DND-41 (cell line): Measurements from ENCODE around the gene C2orf74.

Source experiments
- ATAC-seq: fragments of 200-7000 bp; cut with Tn5 transposase; 3 replicates; pipeline ENCODE4 v1.9.1; 2021; ENCODE audit warnings: low read depth; ENCODE audit not compliant: insufficient read depth
- DNase-seq: peaks from one replicate; pipeline ENCODE4 v3.0.0-alpha.2; 2020
- H2AFZ ChIP-seq: 2 replicates; pipeline ENCODE4 v1.6.0; 2012; ENCODE audit warnings: low read depth, low read length
- H3K27ac ChIP-seq: 2 replicates; pipeline ENCODE4 v1.5.1; 2012; ENCODE audit warnings: low read length, inconsistent platforms
- H3K27me3 ChIP-seq: fragments of 200-600 bp; sonication (generic); 2 replicates; pipeline ENCODE4 v1.6.0; 2012; ENCODE audit warnings: low read length, mild to moderate bottlenecking, inconsistent platforms; ENCODE audit not compliant: insufficient read depth, poor library complexity
- H3K36me3 ChIP-seq: 2 replicates; pipeline ENCODE4 v1.5.1; 2012; ENCODE audit warnings: low read length, inconsistent platforms; ENCODE audit not compliant: insufficient read depth
- H3K4me1 ChIP-seq: 2 replicates; pipeline ENCODE4 v1.5.1; 2012; ENCODE audit warnings: mild to moderate bottlenecking, low read length; ENCODE audit not compliant: insufficient read depth
- H3K4me2 ChIP-seq: 2 replicates; pipeline ENCODE4 v1.6.0; 2012; ENCODE audit warnings: mild to moderate bottlenecking, moderate library complexity, low read length, inconsistent platforms; ENCODE audit not compliant: insufficient read depth
- H3K4me3 ChIP-seq, 2 experiments: fragments of 200-600 bp in 1 of 2; shearing (Covaris generic) in 1 of 2; 2 replicates each; pipeline ENCODE4 v1.5.1; 2012 to 2016; ENCODE audit warnings: inconsistent platforms in 2 of 2, low read length in 2 of 2, mild to moderate bottlenecking in 2 of 2, low read depth in 1 of 2, moderate library complexity in 1 of 2
- H3K79me2 ChIP-seq: 2 replicates; pipeline ENCODE4 v1.6.0; 2012; ENCODE audit warnings: low read length, inconsistent platforms; ENCODE audit not compliant: insufficient read depth
- H3K9ac ChIP-seq: 2 replicates; pipeline ENCODE4 v1.6.0; 2012; ENCODE audit warnings: low read depth, mild to moderate bottlenecking, inconsistent platforms, low read length, moderate library complexity
- H3K9me3 ChIP-seq: 2 replicates; pipeline ENCODE4 v1.5.1; 2012; ENCODE audit warnings: low read length, moderate library complexity, mild to moderate bottlenecking, inconsistent platforms; ENCODE audit not compliant: insufficient read depth, severe bottlenecking
- H4K20me1 ChIP-seq: 2 replicates; pipeline ENCODE4 v1.6.0; 2012; ENCODE audit warnings: low read length; ENCODE audit not compliant: insufficient read depth
- CTCF ChIP-seq: IDR thresholded peaks from 2 replicates; pipeline ENCODE4 v1.5.1; 2012; ENCODE audit warnings: borderline replicate concordance, low read length, moderate library complexity, mild to moderate bottlenecking; ENCODE audit not compliant: poor library complexity, severe bottlenecking; ENCODE audit errors: extremely low read depth
- EZH2 ChIP-seq: IDR thresholded peaks from 3 replicates; pipeline ENCODE4 v1.6.1; 2012; ENCODE audit warnings: borderline replicate concordance, low read depth, mild to moderate bottlenecking, moderate library complexity, low read length, inconsistent platforms; ENCODE audit not compliant: severe bottlenecking

The C2orf74 gene

GRCh38 chr2:61161888-61162287, at the start of gene C2orf74:
C2orf74 (plus strand) TSS chr2:61162188; CDS start chr2:61162515, 327 bp downstream.
- no peak within 1 kb of the TSS for H3K9ac ChIP-seq

DNA sequence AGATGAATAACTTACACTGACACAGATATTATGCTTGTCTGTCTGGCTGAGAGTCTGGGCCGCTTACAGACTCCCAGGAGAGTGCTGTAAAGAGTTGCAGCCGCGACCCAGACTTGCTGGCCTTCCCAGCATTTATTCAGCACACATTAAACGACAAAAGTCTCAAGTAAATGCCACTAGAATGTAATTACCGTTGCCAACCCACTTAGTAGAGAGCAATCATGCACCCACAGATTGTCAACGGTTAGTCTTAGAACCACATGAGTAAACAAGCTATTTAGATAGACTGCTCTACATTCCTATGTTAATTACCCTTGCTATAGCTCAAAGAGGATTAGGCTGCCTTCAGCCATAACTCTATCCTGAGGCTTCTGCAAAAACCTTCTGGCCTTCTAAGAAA, 47.8 kb upstream of the C2orf74 start:
- H3K79me2 ChIP-seq = no peaks in the 10 kb centered on the region
- TF ChIP-seq EZH2 (no peak), CTCF (no peak)

More at GRCh38 chr2:61161888-61162287, at the start of gene C2orf74:
- no peak for TF ChIP-seq CTCF
- no peak for TF ChIP-seq EZH2
- Histone ChIP-seq H3K4me1 (no peaks in the 10 kb centered on the region), H3K27me3 (no peaks in the 10 kb centered on the region), H3K4me3 (no peak within 1 kb of the TSS), H4K20me1 (no peaks in the 10 kb centered on the region), H2AFZ (no peak within 1 kb of the TSS; the same call in 1 of the 2 replicates), H3K27ac (no peak within 1 kb of the TSS), H3K36me3 (no peaks in the 10 kb centered on the region), H3K9me3 (peaks cover 3% of the 10 kb centered on the region), H3K4me2 (no peak within 1 kb of the TSS), H3K79me2 (no peaks in the 10 kb centered on the region)
- DNase-seq = no peak
- ATAC-seq = no peak

GRCh38 chr2:61116302-61116701, 45.7 kb upstream of the C2orf74 start:
- no peaks in the 10 kb centered on the region for H3K79me2 ChIP-seq
- no peak overlapping the region for H3K4me3 ChIP-seq
- H3K4me2 ChIP-seq = no peak overlapping the region
- no peaks in the 10 kb centered on the region for H3K4me1 ChIP-seq
- H3K27me3 ChIP-seq = no peaks in the 10 kb centered on the region
- no peak overlapping the region for H3K27ac ChIP-seq
- H3K9ac ChIP-seq = no peak overlapping the region
- no peak for ATAC-seq
- H4K20me1 ChIP-seq = no peaks in the 10 kb centered on the region
- H3K9me3 ChIP-seq = peaks cover 3% of the 10 kb centered on the region
- H2AFZ ChIP-seq = no peak overlapping the region
- TF ChIP-seq EZH2 = no peak
- TF ChIP-seq CTCF = no peak
- DNase-seq = no peak
- H3K36me3 ChIP-seq = peaks cover 21% of the 10 kb centered on the region; the same call in 1 of the 2 replicates

More for the DNA sequence above, 47.8 kb upstream of the C2orf74 start:
- no peak overlapping the region for H3K4me3 ChIP-seq
- no peaks in the 10 kb centered on the region for H3K4me1 ChIP-seq
- no peaks in the 10 kb centered on the region for H4K20me1 ChIP-seq
- ATAC-seq (no peak), DNase-seq (no peak)
- peaks cover 17% of the 10 kb centered on the region; the same call in 1 of the 2 replicates for H3K36me3 ChIP-seq
- no peak overlapping the region for H3K4me2 ChIP-seq
- no peaks in the 10 kb centered on the region for H3K27me3 ChIP-seq
- H2AFZ ChIP-seq = no peak overlapping the region
- H3K27ac ChIP-seq = no peak overlapping the region
- peaks cover 3% of the 10 kb centered on the region for H3K9me3 ChIP-seq
- no peak overlapping the region for H3K9ac ChIP-seq

DNA sequence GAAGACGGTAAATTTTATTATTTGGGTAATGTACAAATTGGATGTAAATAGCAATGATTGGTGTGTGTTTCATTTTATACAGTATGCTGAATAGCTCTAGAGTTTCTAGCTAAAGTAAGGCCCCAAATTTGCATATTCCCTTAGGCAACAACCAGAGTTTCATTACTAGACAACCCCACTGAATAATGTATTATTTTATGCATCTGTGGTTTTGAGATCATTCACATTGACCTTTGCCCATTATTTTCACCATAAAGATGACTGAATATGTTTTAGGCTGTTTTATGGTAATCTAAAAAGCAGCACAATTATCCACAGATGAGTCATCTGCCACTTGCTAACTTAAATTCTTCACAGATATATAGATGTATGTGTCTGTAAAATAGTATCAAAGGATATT, 44.5 kb upstream of the C2orf74 start:
- Histone ChIP-seq H3K36me3 (peaks cover 21% of the 10 kb centered on the region; the same call in 1 of the 2 replicates), H3K4me3 (no peak overlapping the region), H3K9me3 (peaks cover 3% of the 10 kb centered on the region), H4K20me1 (no peaks in the 10 kb centered on the region), H3K4me1 (no peaks in the 10 kb centered on the region), H3K79me2 (no peaks in the 10 kb centered on the region), H3K4me2 (no peak overlapping the region), H3K27ac (no peak overlapping the region), H3K9ac (no peak overlapping the region), H3K27me3 (no peaks in the 10 kb centered on the region), H2AFZ (no peak overlapping the region)
- TF ChIP-seq EZH2 (no peak), CTCF (no peak)
- DNase-seq (no peak), ATAC-seq (no peak)
